CD4-positive, alpha-beta T cell treated with Interferon gamma for 1 hour (primary cell): ENCODE data around the gene EDARADD.

ENCODE experiments used
- DNase-seq: peaks from one replicate; pipeline ENCODE4 v3.0.0-alpha.2; 2020

Gene EDARADD

DNA sequence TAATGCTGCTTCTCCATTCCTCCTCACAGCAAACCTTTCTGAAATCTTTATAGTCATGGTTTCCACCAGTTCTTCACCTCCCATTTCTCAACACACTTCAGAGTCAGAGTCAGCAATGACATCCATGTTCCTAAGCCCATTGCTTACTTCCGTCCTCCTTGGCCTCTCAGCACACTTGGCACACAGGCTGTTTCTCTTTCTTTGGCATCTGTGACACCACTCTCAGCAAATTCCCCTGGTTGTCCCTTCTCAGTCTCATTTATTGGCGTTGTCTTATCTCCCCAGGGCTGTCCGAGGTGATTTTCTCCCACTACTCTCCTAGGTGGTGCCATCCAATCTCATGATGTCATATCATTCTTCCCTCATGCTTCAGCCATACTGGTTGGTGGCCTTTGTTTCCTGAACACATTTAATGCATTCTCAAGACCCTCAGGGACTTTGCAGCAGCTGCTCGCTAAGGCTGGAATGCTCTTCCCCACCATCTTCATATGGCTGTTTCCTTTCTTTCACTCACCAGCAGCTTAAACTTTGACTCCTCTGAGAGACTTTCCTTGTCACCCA is 126.4 kb downstream of the EDARADD start:
- no peak for DNase-seq

DNA sequence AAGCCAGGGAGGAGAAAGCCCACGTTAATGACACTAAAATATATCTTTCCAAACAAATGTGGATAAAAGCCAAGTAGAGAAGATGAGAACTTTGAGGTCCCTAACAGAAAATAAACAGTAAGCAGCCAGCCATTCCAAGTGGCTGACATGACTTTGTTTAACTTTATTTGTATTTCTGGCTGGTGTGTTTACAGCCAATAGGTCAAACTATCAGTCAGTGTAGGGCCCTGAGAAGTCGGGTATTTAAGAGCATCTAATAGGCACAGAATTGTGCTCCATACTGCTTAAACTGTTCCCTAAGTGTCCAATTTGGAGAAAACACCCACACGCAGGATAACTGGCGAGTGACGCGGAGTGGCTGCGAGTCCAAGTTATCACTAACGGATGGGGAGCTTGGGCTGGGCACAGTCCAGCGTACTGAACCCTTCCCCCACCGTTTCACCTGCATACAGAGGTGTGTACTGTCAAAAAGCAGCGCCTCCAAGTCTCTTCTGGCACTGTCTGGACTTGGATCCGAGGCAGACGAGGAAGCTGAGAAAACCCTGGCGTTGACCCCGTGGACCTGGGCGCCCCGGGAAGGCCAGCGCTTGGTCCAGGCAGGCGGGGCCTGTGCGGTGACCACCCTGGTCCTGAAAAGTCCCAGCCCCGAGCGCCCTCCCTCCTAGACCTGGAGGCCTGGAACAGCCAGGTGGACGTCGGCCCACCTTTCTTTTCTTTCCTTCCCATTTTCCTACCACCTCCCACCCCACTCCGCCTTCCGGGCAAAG is 129.0 kb downstream of the EDARADD start:
- no peak for DNase-seq

DNA sequence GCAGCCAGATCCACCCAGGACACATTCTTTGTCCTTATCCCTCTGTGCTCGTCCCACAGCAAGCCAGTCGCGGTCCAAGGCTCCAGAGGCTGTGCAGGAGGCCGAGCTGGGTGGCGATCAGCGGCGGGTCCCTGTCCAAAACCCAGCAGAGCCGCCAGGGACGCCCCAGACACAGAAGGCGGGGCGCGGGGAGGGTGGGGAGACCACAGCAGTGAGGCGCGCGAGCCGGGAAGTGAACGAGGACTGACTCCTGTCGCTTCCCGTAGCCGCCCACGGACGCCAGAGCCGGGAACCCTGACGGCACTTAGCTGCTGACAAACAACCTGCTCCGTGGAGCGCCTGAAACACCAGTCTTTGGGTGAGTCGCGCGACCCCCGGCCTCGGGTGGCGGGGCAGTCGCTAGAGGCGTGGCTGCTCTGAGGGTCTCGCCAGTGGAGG is 129.6 kb downstream of the EDARADD start, which contains the start of gene LGALS8:
LGALS8 (plus strand) TSS at position 279 of the 438 bp plus-strand sequence. CDS start 2,089 bp downstream, outside the sequence.
- peak; percentile 83 for DNase-seq

DNA sequence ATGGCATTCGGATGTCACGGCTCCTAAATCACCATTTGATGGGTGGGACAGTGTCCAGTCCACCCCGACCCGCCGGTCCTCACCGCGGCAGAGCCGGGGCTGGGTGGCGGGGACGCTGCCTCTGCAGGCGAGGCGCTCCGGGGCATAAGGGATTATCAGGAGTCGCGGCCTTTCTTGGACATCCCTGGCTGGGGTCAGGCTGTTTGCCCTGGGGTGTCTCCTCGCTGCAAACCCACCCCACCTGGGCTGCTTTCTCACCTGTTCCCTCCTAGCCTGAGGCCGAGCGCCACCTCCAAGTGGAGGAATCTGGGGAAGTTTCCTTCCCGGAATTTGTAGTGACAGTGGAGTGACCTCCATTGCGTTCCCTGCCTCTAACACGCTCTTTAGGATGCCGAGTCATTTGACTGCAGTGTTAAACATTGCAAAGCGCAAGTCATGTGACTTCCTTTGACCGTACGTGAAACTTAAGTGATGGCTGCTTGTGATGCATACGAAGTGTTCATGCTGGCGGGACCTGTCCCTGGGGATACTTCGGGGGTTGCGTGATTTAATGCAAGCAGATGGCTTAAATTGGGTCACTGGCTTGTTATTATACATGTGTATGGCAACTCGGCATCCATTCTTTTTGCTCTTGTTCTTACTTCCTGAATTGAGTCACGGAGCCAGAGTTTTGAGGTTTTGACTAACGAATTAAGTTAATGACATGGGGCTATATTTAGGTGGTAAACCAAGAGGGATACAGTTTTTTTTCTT is 130.2 kb downstream of the EDARADD start:
- DNase-seq: peak; percentile 71

DNA sequence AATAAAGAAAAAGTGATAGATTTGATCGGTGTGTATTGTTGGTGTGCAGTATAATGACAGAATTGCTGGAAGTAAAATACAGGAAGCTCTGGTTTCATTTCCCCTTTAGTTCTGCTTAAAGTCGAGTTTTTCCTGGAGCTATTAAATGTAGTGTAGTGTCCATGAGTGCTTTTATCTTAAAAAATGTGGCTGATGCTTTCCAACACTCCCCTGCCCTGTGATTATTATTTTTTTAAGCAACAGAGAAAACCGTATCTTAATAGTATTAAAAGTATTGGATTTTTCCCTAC is 130.8 kb downstream of the EDARADD start:
- DNase-seq: no peak

DNA sequence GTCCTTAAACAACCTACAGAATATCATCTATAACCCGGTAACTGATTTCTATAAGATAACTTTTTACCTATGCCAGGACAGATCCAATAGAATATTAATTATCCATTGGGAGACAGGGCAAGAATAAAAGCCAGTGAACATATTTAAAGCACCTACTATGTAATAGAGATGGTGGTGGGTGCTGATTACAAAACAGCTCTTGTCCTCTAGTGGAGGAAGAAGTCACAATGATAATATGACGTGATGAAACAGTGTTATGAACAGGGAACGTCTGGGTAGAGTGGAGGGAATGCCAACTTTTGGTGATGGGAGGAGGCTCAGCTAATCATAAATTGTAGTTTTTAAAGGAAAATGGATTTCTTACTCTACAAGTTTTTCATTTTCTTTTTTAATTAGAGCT is 132.0 kb downstream of the EDARADD start:
- DNase-seq: no peak

DNA sequence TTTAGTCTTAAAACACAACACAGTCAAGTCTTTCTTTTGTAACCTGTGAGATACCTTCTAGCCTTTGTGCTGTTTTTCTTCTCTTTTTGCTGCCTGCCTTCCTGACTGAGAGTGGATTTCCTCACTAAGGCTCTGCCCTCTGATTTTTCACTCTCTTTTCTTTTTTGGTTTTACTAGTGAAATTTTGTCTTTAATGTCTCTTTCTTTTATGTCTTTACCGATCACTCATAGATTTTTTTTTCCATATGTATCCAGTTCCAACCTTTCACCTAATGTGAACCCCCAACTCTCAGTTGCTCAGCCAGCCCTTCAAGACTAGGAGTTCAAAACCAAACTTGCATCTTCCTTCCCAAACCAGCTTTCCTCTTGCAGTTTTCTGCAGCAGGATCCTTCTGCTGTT is 136.2 kb downstream of the EDARADD start:
- no peak for DNase-seq

DNA sequence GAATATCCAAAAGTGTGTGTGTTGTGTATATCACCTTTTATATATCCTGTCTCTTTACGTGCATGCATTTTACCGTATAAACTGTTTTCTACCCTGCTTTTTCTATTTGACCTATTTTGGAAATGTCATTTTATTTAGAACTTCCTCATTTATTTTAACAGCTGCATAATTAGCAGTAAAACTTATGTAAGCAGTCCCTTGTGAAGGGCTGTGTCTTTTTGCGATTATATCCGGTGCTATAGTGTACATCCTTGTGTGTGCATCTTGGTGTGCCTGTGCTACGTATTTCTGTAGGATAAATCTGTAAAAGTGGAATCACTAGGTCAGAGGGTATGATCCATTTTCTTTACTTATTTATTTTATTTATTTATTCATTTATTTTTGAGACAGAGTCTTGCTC is 136.9 kb downstream of the EDARADD start:
- DNase-seq: no peak

DNA sequence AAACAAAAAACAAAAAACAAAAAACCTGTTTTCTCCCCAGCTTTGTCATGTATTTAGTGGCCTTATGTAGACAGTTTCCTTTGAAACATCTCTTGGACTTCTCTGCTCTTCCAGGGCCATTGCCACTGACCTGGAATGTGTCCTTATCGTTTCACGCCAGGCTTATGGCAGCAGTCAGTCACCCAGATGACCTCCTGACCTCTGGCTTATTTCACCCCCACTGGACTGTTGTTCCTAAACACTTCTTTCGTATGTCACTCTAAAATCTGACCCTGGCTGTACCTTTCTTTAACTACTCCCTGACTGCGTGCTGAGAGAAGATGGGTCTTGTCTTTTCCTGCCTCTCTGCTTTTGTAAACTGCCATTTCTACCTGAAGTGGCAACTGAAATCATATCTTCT is 138.8 kb downstream of the EDARADD start:
- DNase-seq: no peak

DNA sequence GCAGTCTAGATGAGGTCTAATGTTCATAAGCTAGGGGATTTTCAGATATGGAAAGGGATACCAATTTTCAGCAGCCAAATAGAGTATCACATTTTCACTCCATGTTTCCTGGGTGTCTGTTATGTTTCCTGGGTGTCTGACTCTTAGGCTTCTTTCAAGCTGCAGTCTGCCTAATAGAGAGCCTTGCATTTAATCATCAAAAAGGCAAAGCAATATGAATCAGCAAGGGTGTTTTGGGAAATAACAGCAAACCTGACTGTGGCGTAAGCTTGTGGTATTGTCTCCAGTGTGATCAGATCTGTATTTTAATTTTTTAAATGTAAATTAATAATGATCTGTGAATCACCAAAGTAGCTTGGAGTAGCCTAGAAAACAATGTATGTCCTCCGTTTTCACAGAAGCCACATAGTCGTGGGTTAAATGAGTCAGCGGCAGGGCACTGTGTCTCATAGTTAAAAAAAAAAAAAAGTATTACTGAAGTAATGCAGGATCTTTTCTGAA is 140.1 kb downstream of the EDARADD start:
- DNase-seq: no peak
